SU-DHL-6 (cell line): ENCODE data around the gene SETMAR.

Experiments
- H2AFZ ChIP-seq: fragments of 200-600 bp; sonication (generic); 2 replicates; pipeline ENCODE4 v1.6.1; 2014; ENCODE audit warnings: low read depth, mild to moderate bottlenecking, moderate library complexity, mixed read lengths, antibody characterized with exemption, low read length; ENCODE audit not compliant: severe bottlenecking
- H3F3A ChIP-seq: fragments of 200-600 bp; shearing (Covaris generic); 2 replicates; pipeline ENCODE4 v1.6.0; 2016; ENCODE audit warnings: antibody characterized with exemption, mild to moderate bottlenecking; ENCODE audit not compliant: insufficient read depth
- H3K27ac ChIP-seq: fragments of 200-600 bp; sonication (generic); 2 replicates; pipeline ENCODE4 v1.5.1; 2016; ENCODE audit warnings: low read depth, mild to moderate bottlenecking, low read length, moderate library complexity, mixed read lengths
- H3K27me3 ChIP-seq: fragments of 200-600 bp; sonication (generic), shearing (Covaris generic); 2 replicates; pipeline ENCODE4 v1.6.0; 2014; ENCODE audit warnings: mild to moderate bottlenecking, low read length
- H3K36me3 ChIP-seq: fragments of 200-600 bp; sonication (generic); 2 replicates; pipeline ENCODE4 v1.6.1; 2014; ENCODE audit warnings: mild to moderate bottlenecking, low read length, mixed read lengths
- H3K4me2 ChIP-seq: fragments of 300-600, 200-600 bp; shearing (Covaris generic), sonication (generic); 2 replicates; pipeline ENCODE4 v1.6.0; 2014; ENCODE audit warnings: low read length, low read depth, mild to moderate bottlenecking; ENCODE audit not compliant: poor library complexity, severe bottlenecking
- H3K4me3 ChIP-seq: fragments of 200-600 bp; sonication (generic); 2 replicates; pipeline ENCODE4 v1.5.1; 2014; ENCODE audit warnings: antibody characterized with exemption, low read length, mild to moderate bottlenecking, mixed read lengths; ENCODE audit not compliant: insufficient read depth, poor library complexity, severe bottlenecking
- H3K79me2 ChIP-seq: fragments of 200-600 bp; sonication (generic); 2 replicates; pipeline ENCODE4 v1.6.1; 2014; ENCODE audit warnings: mild to moderate bottlenecking, low read length, moderate library complexity; ENCODE audit not compliant: insufficient read depth
- H3K9ac ChIP-seq: fragments of 200-600 bp; sonication (generic); 2 replicates; pipeline ENCODE4 v1.7.0; 2014; ENCODE audit warnings: mild to moderate bottlenecking, low read length
- H3K9me2 ChIP-seq: fragments of 200-600 bp; sonication (generic); replicated peaks from 2 replicates; pipeline ENCODE4 v1.6.1; 2014; ENCODE audit warnings: low read length; ENCODE audit not compliant: insufficient read depth
- H3K9me3 ChIP-seq: fragments of 200-600 bp; sonication (generic); 2 replicates; pipeline ENCODE4 v1.6.1; 2014; ENCODE audit warnings: low read length, mixed read lengths; ENCODE audit not compliant: insufficient read depth
- H4K20me1 ChIP-seq: fragments of 200-600 bp; sonication (generic); 2 replicates; pipeline ENCODE4 v1.6.1; 2014; ENCODE audit warnings: low read depth, mild to moderate bottlenecking, antibody characterized with exemption, low read length, moderate library complexity, mixed read lengths
- EZH2phosphoT487 ChIP-seq: fragments of 200-600 bp; sonication (generic), shearing (Covaris generic); conservative IDR thresholded peaks from 2 replicates; pipeline ENCODE4 v1.6.1; 2018; ENCODE audit warnings: mild to moderate bottlenecking, antibody characterized with exemption, low read length, moderate library complexity, mixed read lengths
- TF ChIP-seq, protein P1 (sequence below): fragments of 200-600 bp; sonication (generic); IDR thresholded peaks from one replicate; pipeline ENCODE4 v1.5.1; 2017; ENCODE audit warnings: antibody characterized with exemption, mild to moderate bottlenecking, low read length, moderate library complexity; ENCODE audit not compliant: insufficient read depth, poor library complexity, severe bottlenecking

The SETMAR gene

DNA sequence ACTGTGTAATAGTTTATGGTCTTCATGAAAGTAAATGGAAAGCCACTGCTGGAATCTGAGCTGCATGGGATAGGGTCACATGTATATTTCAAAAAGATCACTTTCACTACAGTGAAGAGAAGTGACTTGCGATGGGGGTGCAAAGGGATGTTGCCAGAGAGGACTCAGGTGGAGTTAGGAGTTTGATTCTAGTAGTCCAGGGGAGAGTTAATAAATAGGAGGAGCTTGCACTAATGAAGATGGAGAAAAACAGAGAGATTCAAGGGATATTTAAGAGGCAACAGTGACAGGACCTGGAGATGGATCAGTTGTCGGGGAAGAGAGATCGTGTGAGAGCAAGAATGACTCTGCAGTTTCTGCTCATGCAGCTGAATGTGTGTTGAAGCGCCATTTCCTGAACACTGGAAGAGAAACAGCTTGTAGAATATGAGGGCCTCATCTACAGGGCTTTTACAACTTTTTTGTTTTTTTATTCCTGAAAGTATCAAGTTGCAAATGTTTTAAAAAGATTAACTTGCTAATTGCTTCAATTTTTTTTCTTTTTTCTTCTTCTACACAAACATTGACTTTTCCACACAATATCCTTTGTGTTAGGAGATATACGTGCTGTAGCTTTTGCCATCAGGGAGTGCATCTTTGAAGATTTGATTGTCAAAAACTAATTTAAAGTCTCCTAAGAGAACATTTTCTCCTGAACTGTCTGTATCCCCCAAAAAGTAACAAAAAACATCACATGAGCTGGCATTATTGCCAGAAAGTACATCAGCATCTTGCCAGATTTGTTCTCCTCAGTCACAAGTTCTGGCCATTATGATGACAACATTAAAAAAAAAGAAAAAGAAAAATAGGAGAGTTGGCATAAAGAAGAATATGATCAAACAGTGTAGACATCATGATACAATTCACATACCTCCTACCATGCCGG is 37.5 kb downstream of the SETMAR start:
- Histone ChIP-seq H3K79me2 (no peaks in the 10 kb centered on the region), H2AFZ (no peak overlapping the region), H3F3A (no peaks in the 10 kb centered on the region), H3K36me3 (no peaks in the 10 kb centered on the region), H3K4me3 (no peak overlapping the region), H3K27ac (no peak overlapping the region), H3K27me3 (no peaks in the 10 kb centered on the region), H3K9me3 (no peaks in the 10 kb centered on the region), H3K9ac (no peak overlapping the region), H3K4me2 (no peak overlapping the region), H4K20me1 (no peaks in the 10 kb centered on the region), H3K9me2 (no peaks in the 10 kb centered on the region)
- no peak for TF ChIP-seq EZH2phosphoT487
- TF ChIP-seq, protein P1, sequence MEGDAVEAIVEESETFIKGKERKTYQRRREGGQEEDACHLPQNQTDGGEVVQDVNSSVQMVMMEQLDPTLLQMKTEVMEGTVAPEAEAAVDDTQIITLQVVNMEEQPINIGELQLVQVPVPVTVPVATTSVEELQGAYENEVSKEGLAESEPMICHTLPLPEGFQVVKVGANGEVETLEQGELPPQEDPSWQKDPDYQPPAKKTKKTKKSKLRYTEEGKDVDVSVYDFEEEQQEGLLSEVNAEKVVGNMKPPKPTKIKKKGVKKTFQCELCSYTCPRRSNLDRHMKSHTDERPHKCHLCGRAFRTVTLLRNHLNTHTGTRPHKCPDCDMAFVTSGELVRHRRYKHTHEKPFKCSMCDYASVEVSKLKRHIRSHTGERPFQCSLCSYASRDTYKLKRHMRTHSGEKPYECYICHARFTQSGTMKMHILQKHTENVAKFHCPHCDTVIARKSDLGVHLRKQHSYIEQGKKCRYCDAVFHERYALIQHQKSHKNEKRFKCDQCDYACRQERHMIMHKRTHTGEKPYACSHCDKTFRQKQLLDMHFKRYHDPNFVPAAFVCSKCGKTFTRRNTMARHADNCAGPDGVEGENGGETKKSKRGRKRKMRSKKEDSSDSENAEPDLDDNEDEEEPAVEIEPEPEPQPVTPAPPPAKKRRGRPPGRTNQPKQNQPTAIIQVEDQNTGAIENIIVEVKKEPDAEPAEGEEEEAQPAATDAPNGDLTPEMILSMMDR: no peak

DNA sequence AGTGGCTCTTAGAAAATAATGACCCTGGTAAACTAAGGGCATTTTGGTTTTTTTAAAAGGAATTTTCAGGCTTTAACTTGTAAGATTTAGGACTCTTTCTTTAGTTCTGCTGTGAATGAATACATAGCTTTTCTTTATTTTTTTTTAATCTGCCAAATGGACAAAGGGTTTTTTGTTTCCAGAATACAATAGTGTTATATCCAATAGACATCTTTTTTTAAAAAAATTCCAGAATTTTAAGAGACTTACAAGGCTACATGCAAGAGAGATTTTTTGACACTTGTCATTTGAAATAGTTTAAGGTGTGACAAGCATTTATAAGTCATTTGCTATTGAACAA is 38.1 kb downstream of the SETMAR start:
- no peaks in the 10 kb centered on the region for H3K27me3 ChIP-seq
- no peak overlapping the region for H3K4me2 ChIP-seq
- H3K9me2 ChIP-seq: no peaks in the 10 kb centered on the region
- H3K9ac ChIP-seq: no peak overlapping the region
- H3F3A ChIP-seq: no peaks in the 10 kb centered on the region
- no peak overlapping the region for H3K4me3 ChIP-seq
- TF ChIP-seq, protein P1: no peak
- TF ChIP-seq EZH2phosphoT487: no peak
- H3K9me3 ChIP-seq: no peaks in the 10 kb centered on the region
- H3K36me3 ChIP-seq: no peaks in the 10 kb centered on the region
- no peak overlapping the region for H2AFZ ChIP-seq
- H4K20me1 ChIP-seq: no peaks in the 10 kb centered on the region
- no peaks in the 10 kb centered on the region for H3K79me2 ChIP-seq
- no peak overlapping the region for H3K27ac ChIP-seq

GRCh38 chr3:4343258-4343657 is 40.1 kb downstream of the SETMAR start:
- H4K20me1 ChIP-seq: no peaks in the 10 kb centered on the region
- H3K27ac ChIP-seq: no peak overlapping the region
- H2AFZ ChIP-seq: no peak overlapping the region
- H3K9me2 ChIP-seq: no peaks in the 10 kb centered on the region
- no peaks in the 10 kb centered on the region for H3K27me3 ChIP-seq
- H3K79me2 ChIP-seq: no peaks in the 10 kb centered on the region
- no peaks in the 10 kb centered on the region for H3K9me3 ChIP-seq
- H3K4me2 ChIP-seq: no peak overlapping the region
- H3K36me3 ChIP-seq: no peaks in the 10 kb centered on the region
- H3F3A ChIP-seq: no peaks in the 10 kb centered on the region
- no peak for TF ChIP-seq EZH2phosphoT487
- TF ChIP-seq, protein P1: no peak
- no peak overlapping the region for H3K9ac ChIP-seq
- H3K4me3 ChIP-seq: no peak overlapping the region
